Vagina (tissue), 2 donors: ENCODE results near the gene DSG2. TPM values are rescaled to one million over a fixed set of nuclear protein-coding genes. Genes with fewer than 3 reads are reported as not detected.

Experiments
- DNase-seq, 2 donors: peaks; one replicate each; pipeline ENCODE4 v3.0.0-alpha.2; 2017; ENCODE audit errors: extremely low spot score in 2 of 2
- H3K27ac ChIP-seq: fragments of 200-600 bp; sonication (generic); one replicate; pipeline ENCODE4 v1.5.1; 2019
- H3K27me3 ChIP-seq: fragments of 200-600 bp; sonication (generic); one replicate; pipeline ENCODE4 v1.5.1; 2019
- H3K36me3 ChIP-seq, 2 donors: fragments of 200-600 bp; sonication (generic); one replicate each; pipeline ENCODE4 v1.5.1; 2017 to 2019
- H3K4me1 ChIP-seq: fragments of 200-600 bp; sonication (generic); one replicate; pipeline ENCODE4 v1.5.1; 2019
- H3K4me3 ChIP-seq, 2 donors: fragments of 200-600 bp; sonication (generic); 1 replicate in 1 of 2; 2 replicates in 1 of 2; pipeline ENCODE4 v1.5.1; 2016 to 2019
- H3K9me3 ChIP-seq: fragments of 200-600 bp; sonication (generic); one replicate; pipeline ENCODE4 v1.5.1; 2019
- CTCF ChIP-seq, 3 experiments: fragments of 450-650 bp in 2 of 3; fragments of 200-600 bp in 1 of 3; sonication (generic) in 1 of 3; IDR thresholded peaks; one replicate each; pipeline ENCODE4 v1.5.1; 2017 to 2019; ENCODE audit warnings: antibody characterized with exemption in 3 of 3, mild to moderate bottlenecking in 2 of 3, moderate library complexity in 2 of 3
- POLR2A ChIP-seq, 2 donors: fragments of 450-650 bp; IDR thresholded peaks; one replicate each; pipeline ENCODE4 v1.6.1; 2017; ENCODE audit warnings: antibody characterized with exemption in 2 of 2, mild to moderate bottlenecking in 2 of 2, moderate library complexity in 2 of 2
- POLR2AphosphoS5 ChIP-seq, 2 donors: sonication (generic); formaldehyde crosslinking; IDR thresholded peaks; one replicate each; pipeline ENCODE4 v1.9.0; 2017; ENCODE audit warnings: antibody characterized with exemption in 2 of 2, mild to moderate bottlenecking in 2 of 2, low read depth in 1 of 2; ENCODE audit not compliant: insufficient read depth in 1 of 2
- intact Hi-C: fragments of 100-400 bp; cut with DNase I; formaldehyde crosslinking; loops from one replicate; pipeline ENCODE4 v1.15.1; 2023
- total RNA-seq: library from RNA; depleted of rRNA; stranded (reverse); fragments of >200 nt; gene quantifications from one replicate; pipeline ENCODE4 v1.2.3, GENCODE V29; 2016

DSG2 gene
- total RNA-seq, 1 donor from 2014 or later, result 11.8 TPM

GRCh38 chr18:31500051-31500688 is 2.2 kb downstream of the DSG2 start:
- peaks cover 9% of the 10 kb centered on the region for H3K4me1 ChIP-seq
- no peak overlapping the region for H3K4me3 ChIP-seq
- no peaks in the 10 kb centered on the region for H3K9me3 ChIP-seq
- no peaks in the 10 kb centered on the region for H3K27me3 ChIP-seq
- no peak for DNase-seq
- no peaks in the 10 kb centered on the region for H3K36me3 ChIP-seq
- TF ChIP-seq POLR2A (IDR thresholded peaks at IDR 0.05) (no peak), POLR2AphosphoS5 (IDR thresholded peaks at IDR 0.05; ENCODE audit: insufficient read depth in 1 of 2, low read depth in 1 of 2) (no peak), CTCF (IDR thresholded peaks at IDR 0.05) (no peak)
- intact Hi-C loops, result no loop called here
- no peak overlapping the region for H3K27ac ChIP-seq

GRCh38 chr18:31503011-31503410 is 5.0 kb downstream of the DSG2 start:
- Histone ChIP-seq H3K4me3 (no peak overlapping the region), H3K36me3 (no peaks in the 10 kb centered on the region), H3K4me1 (peaks cover 9% of the 10 kb centered on the region), H3K27ac (no peak overlapping the region), H3K27me3 (no peaks in the 10 kb centered on the region), H3K9me3 (no peaks in the 10 kb centered on the region)
- intact Hi-C loops, result no loop called here
- TF ChIP-seq POLR2A (IDR thresholded peaks at IDR 0.05), result no peak
- no peak for TF ChIP-seq POLR2AphosphoS5 (IDR thresholded peaks at IDR 0.05; ENCODE audit: insufficient read depth in 1 of 2, low read depth in 1 of 2)
- TF ChIP-seq CTCF (IDR thresholded peaks at IDR 0.05), result no peak
- DNase-seq, result no peak

- H3K4me1 ChIP-seq, result no peaks in the 10 kb centered on the region
- DNase-seq, result no peak
- TF ChIP-seq POLR2AphosphoS5 (IDR thresholded peaks at IDR 0.05; ENCODE audit: insufficient read depth in 1 of 2, low read depth in 1 of 2) (no peak), CTCF (IDR thresholded peaks at IDR 0.05) (no peak), POLR2A (IDR thresholded peaks at IDR 0.05) (no peak)
Measured at GRCh38 chr18:31504455-31505147, 6.6 kb downstream of the DSG2 start.

GRCh38 chr18:31505156-31505555 is 7.2 kb downstream of the DSG2 start:
- intact Hi-C loops, result no loop called here
- Histone ChIP-seq H3K27ac (no peak overlapping the region), H3K4me3 (no peak overlapping the region), H3K36me3 (no peaks in the 10 kb centered on the region), H3K27me3 (no peaks in the 10 kb centered on the region), H3K4me1 (no peaks in the 10 kb centered on the region), H3K9me3 (no peaks in the 10 kb centered on the region)
- DNase-seq, result no peak
- no peak for TF ChIP-seq POLR2A (IDR thresholded peaks at IDR 0.05)
- TF ChIP-seq POLR2AphosphoS5 (IDR thresholded peaks at IDR 0.05; ENCODE audit: insufficient read depth in 1 of 2, low read depth in 1 of 2), result no peak
- TF ChIP-seq CTCF (IDR thresholded peaks at IDR 0.05), result no peak

More at GRCh38 chr18:31504455-31505147, 6.6 kb downstream of the DSG2 start:
- Histone ChIP-seq H3K36me3 (no peaks in the 10 kb centered on the region), H3K27ac (no peak overlapping the region), H3K27me3 (no peaks in the 10 kb centered on the region), H3K9me3 (no peaks in the 10 kb centered on the region), H3K4me3 (no peak overlapping the region)
- intact Hi-C loops, result no loop called here
